SKM-1 treated with dmso at 0.1 percent for 144 hours (cell line): ENCODE data around the gene UBR2.
"Not testable (repeated sequence)": the region's sequence is repeated elsewhere in the genome, so short reads cannot be mapped to it uniquely, and the experiment has no call there.

Experiments used
- DNase-seq: peaks from one replicate; lab custom pipeline; 2025; ENCODE audit not compliant: unreplicated experiment; lab: John Stamatoyannopoulos, UW

Gene UBR2

DNA sequence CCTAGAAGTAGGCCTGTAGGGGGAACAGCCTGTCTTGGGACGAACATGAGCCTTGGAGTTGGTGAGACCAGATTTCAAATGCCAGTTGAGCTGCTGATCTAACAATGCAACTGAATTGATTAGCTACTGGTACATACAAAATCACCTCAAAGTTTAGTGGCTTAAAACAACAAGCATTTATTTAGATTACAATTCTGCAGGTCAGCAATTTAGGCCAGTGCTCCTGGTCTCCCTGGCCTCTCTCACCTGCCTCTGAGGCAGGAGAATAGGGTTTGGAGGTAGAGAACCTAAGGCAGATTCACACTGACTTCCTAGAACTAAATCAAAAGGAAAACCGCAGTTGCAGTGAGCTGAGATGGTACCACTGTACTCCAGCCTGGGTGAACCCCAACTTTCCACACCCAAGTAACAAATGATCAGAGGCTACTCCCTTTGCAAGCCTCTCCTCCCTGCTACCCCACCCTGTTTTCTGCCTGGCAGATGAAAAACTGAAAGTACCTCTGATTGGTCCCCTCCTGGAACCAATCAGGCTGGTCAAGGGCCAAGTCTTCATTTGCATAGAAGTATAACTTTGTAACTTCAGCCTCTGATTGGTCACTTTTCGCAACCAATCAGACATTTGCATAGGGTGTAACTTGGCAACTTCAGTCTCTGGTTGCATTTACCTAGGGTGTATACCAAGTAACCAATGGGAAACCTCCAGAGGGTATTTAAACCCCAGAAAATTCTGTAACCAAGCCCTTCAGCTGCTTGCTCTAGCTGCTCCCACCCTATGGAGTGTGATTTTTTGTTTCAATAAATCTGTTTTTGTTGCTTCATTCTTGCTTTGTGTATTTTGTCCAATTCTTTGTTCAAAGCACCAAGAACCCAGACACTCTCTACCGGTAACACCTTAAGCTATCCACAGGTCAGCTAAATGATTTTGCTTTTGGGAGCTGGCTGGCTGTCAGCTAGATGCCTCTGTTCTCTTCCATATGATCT is 8.1 kb upstream of the UBR2 start:
- no peak for DNase-seq

GRCh38 chr6:42556462-42556861 is 7.4 kb upstream of the UBR2 start:
- DNase-seq, result no peak

DNA sequence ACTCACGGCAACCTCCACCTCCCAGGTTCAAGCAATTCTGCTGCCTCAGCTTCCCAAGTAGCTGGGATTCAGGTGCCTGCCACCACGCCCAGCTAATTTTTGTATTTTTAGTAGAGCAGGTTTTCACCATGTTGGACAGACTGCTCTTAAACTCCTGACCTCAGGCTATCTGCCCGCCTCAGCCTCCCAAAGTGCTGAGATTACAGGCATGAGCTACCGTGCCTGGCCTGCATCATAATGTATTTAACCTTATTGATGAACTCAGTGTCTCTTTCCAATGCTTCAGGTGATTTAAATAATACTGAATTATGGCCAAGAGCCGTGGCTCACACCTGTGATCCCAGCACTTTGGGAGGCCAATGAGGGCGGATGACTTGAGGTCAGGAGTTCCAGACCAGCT is 4.6 kb upstream of the UBR2 start:
- DNase-seq, result not testable (repeated sequence)

GRCh38 chr6:42561986-42562385 is 1.8 kb upstream of the UBR2 start:
- no peak for DNase-seq

DNA sequence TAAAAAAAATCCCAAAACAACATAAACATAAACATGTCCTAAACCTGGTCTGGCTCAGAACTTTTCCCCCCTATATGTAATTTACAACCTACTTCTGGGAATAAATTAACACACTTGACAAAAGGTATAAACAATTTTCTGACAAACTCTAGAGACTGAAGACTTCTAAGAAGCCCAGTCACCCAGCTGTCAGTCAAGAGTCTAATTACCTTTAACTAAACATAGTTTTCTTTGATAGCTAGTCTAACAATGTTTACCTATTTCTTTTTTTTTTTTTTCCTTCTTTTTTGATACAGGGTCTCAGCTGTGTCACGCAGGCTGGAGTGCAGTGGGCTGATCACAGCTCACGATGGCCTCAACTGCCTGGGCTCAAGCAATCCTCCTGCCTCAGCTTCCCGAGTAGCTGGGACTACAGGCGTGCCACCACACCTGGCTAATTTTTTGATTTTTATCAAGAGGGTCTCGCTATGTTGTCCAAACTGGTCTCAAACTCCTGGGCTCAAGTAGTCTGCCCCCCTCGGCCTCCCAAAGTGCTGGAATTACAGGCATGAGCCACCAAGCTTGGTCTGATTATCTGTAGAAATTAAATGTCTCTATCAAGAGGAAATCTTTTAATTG is 932 bp upstream of the UBR2 start:
- no peak for DNase-seq

DNA sequence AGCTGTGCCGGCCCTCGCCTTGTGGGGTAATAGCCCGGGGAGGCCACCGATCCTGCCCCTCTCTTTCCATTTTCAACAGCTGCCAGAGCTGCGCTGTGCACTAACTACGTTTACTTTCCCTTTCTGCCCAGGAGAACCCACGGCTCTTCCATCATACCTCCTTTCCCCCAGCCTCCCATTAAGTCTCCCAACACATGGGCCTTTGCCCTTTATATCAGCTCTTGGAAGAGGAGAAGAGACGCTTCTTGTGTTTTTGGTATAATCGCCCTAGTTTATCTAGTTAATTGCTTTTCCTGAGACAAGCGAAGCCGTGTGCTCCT is 637 bp downstream of the UBR2 start:
- peak; percentile 53 for DNase-seq

DNA sequence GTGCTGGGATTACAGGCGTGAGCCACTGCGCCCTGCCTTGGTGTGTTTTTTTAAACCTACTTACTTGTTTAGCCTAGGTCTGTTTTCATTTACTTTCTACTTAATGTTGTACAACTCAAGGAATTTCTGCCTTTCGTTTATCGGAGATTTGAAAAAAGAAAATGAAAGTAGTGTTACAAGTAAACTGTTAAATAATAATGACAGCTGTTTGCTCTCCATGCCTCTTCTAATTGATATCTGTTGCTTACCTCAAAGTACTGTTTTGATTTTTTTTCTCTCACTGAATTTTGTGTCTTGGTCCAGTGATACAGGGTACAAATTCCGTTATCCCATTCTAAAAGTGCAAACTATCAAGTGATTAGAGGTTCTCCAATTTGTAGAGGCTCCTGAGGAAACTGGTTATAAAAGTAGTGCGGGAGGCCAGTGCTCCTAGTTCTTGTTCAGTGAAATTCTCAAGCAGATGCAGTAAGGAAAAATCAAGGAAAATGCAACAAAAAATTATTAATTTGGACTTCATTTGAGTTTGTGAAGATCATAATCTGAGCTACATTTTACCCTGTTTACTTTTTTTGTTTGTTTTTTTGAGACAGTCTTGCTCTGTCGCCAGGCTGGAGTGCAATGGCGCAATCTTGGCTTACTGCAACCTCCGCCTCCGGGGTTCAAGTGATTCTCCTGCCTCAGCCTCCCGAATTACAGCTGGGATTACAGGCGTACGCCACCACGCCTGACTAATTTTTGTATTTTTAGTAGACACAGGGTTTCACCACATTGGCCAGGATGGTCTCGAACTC is 2.2 kb downstream of the UBR2 start:
- DNase-seq, result no peak

DNA sequence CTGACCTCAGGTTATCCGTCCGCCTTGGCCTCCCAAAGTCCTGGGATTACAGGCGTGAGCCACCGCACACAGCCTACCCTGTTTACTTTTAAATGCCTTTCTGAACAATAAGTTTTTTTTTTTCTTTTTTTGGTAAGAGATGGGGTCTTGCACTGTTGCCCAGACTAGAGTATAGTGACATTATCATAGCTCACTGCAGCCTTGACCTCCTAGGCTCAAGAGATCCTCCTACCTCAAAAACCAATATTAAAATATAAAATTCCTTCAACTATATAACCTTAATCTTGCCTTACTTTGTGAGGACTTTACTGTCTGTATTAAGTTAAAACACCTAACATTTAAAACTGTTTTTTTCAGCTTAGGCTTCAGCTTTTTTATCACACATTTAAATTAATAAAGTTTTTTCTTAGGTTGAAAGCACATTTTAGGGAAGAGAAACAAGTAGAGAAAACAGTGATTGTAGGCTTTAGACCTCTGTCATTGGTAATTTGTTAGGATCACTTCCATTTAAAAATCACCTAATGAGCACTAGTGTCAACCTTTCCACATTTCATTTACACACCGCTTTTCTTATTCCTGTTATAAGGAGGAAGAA is 2.9 kb downstream of the UBR2 start:
- no peak for DNase-seq

GRCh38 chr6:42567237-42567636 is 3.4 kb downstream of the UBR2 start:
- not testable (repeated sequence) for DNase-seq

DNA sequence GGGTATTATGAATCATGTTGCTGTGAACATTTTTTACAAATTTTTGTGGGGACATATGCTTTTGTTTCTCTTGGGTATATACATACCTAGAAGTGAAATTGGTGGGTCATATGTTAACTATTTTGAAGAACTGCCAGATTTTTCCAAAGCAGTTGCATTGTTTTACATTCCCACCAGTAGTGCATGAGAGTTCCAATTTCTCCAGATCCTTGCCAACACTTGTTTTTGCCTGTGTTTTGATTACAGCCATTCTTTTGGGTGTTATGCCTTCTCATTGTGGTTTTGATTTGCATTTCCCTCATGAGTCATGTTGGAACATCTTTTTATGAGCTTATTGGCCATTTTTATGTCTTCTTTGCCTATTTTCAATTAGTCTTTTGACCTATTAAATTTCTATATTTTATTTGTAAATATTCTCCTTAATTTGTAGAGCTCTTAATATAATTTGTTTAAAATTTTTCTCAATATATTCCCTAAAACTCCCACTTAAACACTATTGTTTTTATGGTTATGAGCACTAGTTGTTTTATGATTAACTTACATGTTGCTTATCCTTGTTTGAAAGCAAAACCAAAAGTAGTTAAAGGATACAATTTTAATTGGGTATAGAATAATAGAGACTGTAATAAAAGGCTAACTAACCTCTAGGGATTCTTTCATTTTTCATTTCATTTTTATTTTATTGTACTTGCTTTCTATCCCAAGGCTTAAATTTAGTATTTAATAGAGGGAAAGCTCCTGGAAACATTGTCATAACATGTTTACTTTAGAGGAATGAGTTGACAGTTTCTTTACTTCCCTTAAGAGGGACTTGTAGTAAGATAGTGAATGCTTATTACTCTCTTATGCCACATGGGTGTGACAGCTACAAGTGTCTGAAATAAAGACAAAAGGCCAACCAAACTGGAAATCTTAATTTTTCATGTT is 5.5 kb downstream of the UBR2 start:
- DNase-seq, result peak; percentile 37

GRCh38 chr6:42571611-42572342 is 7.9 kb downstream of the UBR2 start:
- no peak for DNase-seq

- peak; percentile 91 for DNase-seq
Measured at GRCh38 chr6:42572523-42572922, 8.7 kb downstream of the UBR2 start.

DNA sequence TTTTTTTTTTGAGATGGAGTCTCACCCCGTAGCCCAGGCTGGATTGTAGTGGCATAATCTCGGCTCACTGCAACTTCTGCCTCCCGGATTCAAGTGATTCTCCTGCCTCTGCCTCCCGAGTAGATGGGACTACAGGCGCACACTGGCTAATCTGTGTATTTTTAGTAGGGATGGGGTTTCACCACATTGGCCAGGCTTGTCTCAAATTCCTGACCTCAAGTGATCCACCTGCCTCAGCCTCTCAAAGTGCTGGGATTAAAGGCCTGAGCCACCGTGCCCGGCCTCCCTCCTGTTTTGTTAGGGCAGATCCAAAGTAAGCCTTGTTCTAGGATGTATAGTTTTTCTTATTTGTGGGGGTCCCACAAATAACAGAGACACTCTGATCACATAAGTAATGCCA is 12.7 kb downstream of the UBR2 start:
- DNase-seq, result not testable (repeated sequence)

DNA sequence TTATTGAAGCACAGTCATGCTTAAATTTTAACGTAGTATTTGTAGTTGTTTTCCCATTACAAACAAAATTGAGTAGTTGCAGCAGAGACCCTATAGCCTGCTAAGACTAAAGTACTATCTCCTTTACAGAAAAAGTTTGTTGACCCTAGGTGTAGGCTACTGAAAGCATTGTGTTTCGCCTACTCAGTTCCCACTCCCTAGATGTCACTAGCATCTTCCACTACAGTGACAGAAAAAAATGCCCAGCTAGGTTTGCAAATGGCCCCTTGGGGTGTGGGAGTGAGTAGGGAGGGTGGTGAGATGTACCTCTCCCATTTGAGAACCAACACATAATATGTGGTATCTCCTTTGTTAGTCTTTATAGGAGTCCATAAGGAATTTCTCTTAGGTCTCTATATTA is 34.5 kb downstream of the UBR2 start:
- no peak for DNase-seq

DNA sequence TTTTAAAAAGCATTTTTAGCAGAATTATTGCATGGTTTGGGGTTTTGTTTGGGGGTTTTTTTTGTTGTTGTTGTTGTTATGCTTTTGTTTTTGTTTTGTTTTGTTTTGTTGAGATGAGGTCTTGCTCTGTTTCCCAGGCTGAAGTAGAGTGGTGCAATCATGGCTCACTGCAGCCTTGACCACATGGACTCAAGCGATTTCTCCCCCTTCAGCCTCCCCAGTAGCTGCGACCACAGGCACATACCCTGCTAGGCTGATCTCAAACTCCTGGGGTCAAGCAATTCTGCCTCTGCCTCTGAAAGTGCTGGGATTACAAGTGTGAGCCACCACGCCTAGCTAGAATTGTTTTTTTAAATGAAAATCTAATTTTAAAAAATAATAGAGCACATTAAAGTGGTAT is 35.7 kb downstream of the UBR2 start:
- no peak for DNase-seq

DNA sequence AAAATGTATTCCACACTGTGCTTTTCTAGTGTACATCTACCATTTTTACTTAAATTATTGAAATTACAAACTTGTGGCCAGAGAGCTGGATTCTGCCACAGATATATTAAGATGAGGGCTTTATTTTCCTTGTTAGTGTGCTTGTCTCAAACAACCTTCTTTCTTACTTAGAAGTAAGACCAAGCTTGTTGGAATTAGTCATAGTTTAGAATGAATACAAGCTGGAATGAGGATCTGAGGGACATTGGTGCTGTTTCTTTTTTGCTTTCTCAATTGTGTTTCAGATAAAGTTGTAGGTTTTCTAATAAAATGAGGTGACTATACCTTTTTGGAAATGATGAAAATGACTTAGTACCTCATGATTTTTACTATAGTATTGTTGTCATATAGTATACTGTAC is 40.3 kb downstream of the UBR2 start:
- DNase-seq, result no peak

DNA sequence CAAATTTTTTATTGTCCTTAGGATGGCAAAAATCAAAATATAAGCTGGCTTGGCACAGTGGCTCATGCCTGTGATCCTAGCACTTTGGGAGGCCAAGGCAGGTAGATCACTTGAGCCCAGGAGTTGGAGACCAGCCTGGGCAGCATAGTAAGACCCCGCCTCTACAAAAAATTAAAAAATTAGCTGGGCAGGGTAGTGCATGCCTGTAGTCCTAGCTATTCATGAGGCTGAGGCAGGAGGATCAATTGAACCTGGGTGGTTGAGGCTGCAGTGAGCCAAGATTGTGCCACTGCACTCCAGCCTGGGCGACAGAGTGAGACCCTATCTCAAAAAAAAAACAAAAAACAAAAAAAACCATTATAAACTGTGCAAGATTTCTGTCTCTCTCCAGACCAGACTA is 40.9 kb downstream of the UBR2 start:
- DNase-seq, result not testable (repeated sequence)

- DNase-seq, result no peak
Measured at GRCh38 chr6:42610416-42610815, 46.6 kb downstream of the UBR2 start.

DNA sequence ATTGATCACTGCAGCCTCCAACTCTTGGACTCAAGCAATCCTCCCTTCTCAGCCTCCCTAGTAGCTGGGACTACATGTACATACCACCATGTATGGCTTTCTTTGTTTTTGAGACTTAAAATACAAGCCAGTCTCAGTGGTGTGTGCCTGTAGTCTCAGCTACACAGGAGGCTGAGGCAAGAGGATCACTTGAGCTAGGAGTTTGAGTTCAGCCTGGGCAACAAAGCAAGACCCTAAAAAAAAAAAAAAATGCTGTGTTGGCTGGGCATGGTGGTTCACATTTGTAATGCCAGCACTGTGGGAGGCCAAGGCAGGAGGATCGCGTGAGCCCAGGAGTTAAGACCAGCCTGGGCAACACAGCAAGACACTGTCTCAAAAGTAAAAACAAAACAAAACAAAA is 51.7 kb downstream of the UBR2 start:
- no peak for DNase-seq

GRCh38 chr6:42616716-42617115 is 52.9 kb downstream of the UBR2 start:
- DNase-seq, result no peak
